Measurements from ENCODE around the gene MRPL32.

The MRPL32 gene

DNA sequence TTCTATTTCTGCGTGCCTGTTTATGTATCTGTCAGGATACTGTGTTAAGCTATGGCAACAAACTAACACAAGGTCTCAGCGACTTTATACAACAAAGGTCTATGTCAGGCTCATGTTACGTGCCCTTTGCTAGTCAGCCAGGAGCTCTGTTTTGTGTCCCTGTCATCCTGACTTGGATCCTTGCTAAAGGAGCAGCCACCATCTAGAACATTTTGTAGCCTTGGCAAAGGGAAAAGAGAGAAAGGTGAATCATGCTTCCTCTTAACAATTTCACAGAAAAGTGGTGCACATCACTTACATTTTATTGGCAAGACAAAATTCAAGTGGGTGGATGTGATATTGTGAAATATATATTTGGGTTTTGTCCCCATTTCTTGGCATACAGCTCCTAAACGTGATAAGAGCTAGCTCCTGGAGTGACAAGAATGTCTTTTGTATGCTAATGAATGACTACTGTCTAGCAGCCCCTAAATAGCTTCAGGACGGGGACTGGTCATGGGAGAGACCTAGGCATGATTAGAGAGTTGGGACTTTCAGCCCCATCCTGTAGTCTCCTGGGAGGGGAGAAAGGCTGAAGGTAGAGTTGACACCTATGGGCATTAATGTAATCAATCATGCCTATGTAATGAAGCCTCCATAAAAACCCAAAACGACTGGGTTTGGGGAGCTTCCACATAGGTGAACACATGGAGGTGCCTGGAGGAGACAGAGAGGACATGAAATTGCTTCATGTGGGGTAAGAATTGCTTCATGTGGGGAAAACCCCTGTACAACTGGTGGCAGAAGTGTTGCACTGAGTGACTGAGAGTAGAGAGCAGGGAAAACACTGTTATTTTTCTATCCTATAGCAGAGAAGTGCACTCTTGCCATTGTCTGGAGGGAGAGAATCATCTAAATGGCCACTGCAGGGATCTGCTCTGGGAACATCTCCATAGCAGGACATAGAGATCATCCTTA, 33.0 kb downstream of the MRPL32 start:
- TF ChIP-seq CEBPB (IDR thresholded peaks at IDR 0.05) (no peak), NFIC (IDR thresholded peaks at IDR 0.05) (no peak), EP300 (IDR thresholded peaks at IDR 0.05; ENCODE audit: borderline replicate concordance) (no peak), TEAD4 (IDR thresholded peaks at IDR 0.05) (no peak), CREB1 (IDR thresholded peaks at IDR 0.05; ENCODE audit: low read depth) (no peak), MAX (IDR thresholded peaks at IDR 0.05) (no peak)
- TF ChIP-seq, protein P1, sequence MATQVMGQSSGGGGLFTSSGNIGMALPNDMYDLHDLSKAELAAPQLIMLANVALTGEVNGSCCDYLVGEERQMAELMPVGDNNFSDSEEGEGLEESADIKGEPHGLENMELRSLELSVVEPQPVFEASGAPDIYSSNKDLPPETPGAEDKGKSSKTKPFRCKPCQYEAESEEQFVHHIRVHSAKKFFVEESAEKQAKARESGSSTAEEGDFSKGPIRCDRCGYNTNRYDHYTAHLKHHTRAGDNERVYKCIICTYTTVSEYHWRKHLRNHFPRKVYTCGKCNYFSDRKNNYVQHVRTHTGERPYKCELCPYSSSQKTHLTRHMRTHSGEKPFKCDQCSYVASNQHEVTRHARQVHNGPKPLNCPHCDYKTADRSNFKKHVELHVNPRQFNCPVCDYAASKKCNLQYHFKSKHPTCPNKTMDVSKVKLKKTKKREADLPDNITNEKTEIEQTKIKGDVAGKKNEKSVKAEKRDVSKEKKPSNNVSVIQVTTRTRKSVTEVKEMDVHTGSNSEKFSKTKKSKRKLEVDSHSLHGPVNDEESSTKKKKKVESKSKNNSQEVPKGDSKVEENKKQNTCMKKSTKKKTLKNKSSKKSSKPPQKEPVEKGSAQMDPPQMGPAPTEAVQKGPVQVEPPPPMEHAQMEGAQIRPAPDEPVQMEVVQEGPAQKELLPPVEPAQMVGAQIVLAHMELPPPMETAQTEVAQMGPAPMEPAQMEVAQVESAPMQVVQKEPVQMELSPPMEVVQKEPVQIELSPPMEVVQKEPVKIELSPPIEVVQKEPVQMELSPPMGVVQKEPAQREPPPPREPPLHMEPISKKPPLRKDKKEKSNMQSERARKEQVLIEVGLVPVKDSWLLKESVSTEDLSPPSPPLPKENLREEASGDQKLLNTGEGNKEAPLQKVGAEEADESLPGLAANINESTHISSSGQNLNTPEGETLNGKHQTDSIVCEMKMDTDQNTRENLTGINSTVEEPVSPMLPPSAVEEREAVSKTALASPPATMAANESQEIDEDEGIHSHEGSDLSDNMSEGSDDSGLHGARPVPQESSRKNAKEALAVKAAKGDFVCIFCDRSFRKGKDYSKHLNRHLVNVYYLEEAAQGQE (IDR thresholded peaks at IDR 0.05; ENCODE audit: low read depth) = no peak

- TF ChIP-seq CEBPB (IDR thresholded peaks at IDR 0.05) (no peak), YY1 (IDR thresholded peaks at IDR 0.05; ENCODE audit: low read depth) (no peak), EP300 (IDR thresholded peaks at IDR 0.05; ENCODE audit: borderline replicate concordance) (no peak), ZBTB7A (IDR thresholded peaks at IDR 0.05; ENCODE audit: low read depth) (no peak), MAX (IDR thresholded peaks at IDR 0.05) (no peak), TAF1 (IDR thresholded peaks at IDR 0.05; ENCODE audit: low read depth) (no peak), CREB1 (IDR thresholded peaks at IDR 0.05; ENCODE audit: low read depth) (no peak), EGR1 (IDR thresholded peaks at IDR 0.05) (no peak), NFIC (IDR thresholded peaks at IDR 0.05) (no peak), TCF12 (IDR thresholded peaks at IDR 0.05; ENCODE audit: low read depth) (no peak), FOXM1 (IDR thresholded peaks at IDR 0.05; ENCODE audit: borderline replicate concordance, low read depth) (no peak), RAD21 (IDR thresholded peaks at IDR 0.05; ENCODE audit: low read depth) (no peak), TEAD4 (IDR thresholded peaks at IDR 0.05) (no peak)
- TF ChIP-seq, protein P2, sequence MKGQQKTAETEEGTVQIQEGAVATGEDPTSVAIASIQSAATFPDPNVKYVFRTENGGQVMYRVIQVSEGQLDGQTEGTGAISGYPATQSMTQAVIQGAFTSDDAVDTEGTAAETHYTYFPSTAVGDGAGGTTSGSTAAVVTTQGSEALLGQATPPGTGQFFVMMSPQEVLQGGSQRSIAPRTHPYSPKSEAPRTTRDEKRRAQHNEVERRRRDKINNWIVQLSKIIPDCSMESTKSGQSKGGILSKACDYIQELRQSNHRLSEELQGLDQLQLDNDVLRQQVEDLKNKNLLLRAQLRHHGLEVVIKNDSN (IDR thresholded peaks at IDR 0.05) = no peak
- TF ChIP-seq, protein P1 (IDR thresholded peaks at IDR 0.05; ENCODE audit: low read depth) = no peak
Observed at GRCh38 chr7:42967391-42967790, 35.2 kb downstream of the MRPL32 start.

DNA sequence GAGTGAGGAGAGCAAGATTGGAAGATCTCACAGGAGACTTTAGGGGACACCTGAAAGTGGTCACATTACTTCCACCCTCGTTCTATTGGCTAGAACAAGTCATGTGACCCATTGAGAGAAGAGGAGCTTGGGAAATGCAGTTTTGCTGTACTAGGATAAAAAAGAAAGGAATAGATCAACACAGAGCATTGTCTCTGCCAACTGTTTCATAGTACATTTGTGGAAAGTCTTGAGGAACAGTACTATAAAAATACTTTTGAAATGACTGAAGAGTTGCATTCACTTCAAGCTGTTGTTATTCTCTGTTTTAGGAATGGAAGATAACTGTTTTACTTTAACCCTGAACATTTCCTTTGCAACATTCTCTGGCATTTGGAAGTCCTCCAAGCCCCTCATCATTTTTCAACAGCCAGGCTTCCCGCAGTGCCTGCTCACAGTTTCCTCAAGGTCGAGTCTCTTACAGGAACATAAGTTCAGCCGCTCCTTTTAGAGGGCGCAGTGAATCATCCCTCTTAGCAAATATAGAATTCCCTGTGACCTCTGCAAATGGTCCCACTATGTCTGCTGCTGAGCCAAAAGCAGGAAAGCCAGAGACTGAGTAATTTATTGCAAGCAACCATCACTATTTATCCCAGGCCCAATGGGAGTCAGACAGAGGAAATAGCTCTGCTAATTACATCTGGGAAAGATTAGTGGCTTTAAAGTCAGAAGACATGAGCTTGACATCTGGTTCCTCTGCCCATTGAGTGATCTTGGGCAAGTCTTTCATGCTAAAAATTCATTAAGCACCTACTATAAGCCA, 40.7 kb downstream of the MRPL32 start:
- no peak for TF ChIP-seq RAD21 (IDR thresholded peaks at IDR 0.05; ENCODE audit: low read depth)
- TF ChIP-seq, protein P2 (IDR thresholded peaks at IDR 0.05) = peak; percentile 88

- TF ChIP-seq, protein P1 (IDR thresholded peaks at IDR 0.05; ENCODE audit: low read depth) = no peak
- no peak for TF ChIP-seq TCF12 (IDR thresholded peaks at IDR 0.05; ENCODE audit: low read depth)
- no peak for TF ChIP-seq ZBTB7A (IDR thresholded peaks at IDR 0.05; ENCODE audit: low read depth)
- TF ChIP-seq RAD21 (IDR thresholded peaks at IDR 0.05; ENCODE audit: low read depth) = no peak
- TF ChIP-seq CREB1 (IDR thresholded peaks at IDR 0.05; ENCODE audit: low read depth) = no peak
- TF ChIP-seq, protein P2 (IDR thresholded peaks at IDR 0.05) = no peak
- TF ChIP-seq TAF1 (IDR thresholded peaks at IDR 0.05; ENCODE audit: low read depth) = no peak
- TF ChIP-seq TEAD4 (IDR thresholded peaks at IDR 0.05) = no peak
- TF ChIP-seq MAX (IDR thresholded peaks at IDR 0.05) = no peak
- no peak for TF ChIP-seq FOXM1 (IDR thresholded peaks at IDR 0.05; ENCODE audit: borderline replicate concordance, low read depth)
- no peak for TF ChIP-seq EGR1 (IDR thresholded peaks at IDR 0.05)
- TF ChIP-seq NFIC (IDR thresholded peaks at IDR 0.05) = no peak
- no peak for TF ChIP-seq YY1 (IDR thresholded peaks at IDR 0.05; ENCODE audit: low read depth)
Observed at GRCh38 chr7:42976371-42976770, 44.2 kb downstream of the MRPL32 start.
